T-helper 2 cell treated with Interferon-gamma antibody and Interleukin-4, amounts not matched to agents 5 μg/mL and 100 μg/mL, for 36 hours (primary cell): ENCODE measurements around the gene PCDH1.
A peak's percentile ranks its signal among the peaks of the same experiment; 100 is the strongest.

Source experiments
- DNase-seq: peaks from one replicate; pipeline ENCODE4 v3.0.0; 2021; ENCODE audit warnings: low spot score
- H3K27ac Mint-ChIP-seq: one replicate; pipeline ENCODE4 v1.8.0; 2021; ENCODE audit warnings: mild to moderate bottlenecking, mixed read lengths
- H3K27me3 Mint-ChIP-seq: one replicate; pipeline ENCODE4 v1.8.0; 2021; ENCODE audit warnings: low read depth, mixed read lengths
- H3K36me3 Mint-ChIP-seq: one replicate; pipeline ENCODE4 v1.8.0; 2021; ENCODE audit warnings: low read depth, mixed read lengths
- H3K4me1 Mint-ChIP-seq: one replicate; pipeline ENCODE4 v1.8.0; 2021; ENCODE audit warnings: low read depth, mixed read lengths
- H3K4me3 Mint-ChIP-seq: one replicate; pipeline ENCODE4 v1.8.0; 2022; ENCODE audit warnings: mild to moderate bottlenecking, moderate library complexity, mixed read lengths
- H3K9me3 Mint-ChIP-seq: one replicate; pipeline ENCODE4 v1.8.0; 2021; ENCODE audit warnings: mixed read lengths

The PCDH1 gene

GRCh38 chr5:141862936-141863543 is 15.2 kb downstream of the PCDH1 start:
- DNase-seq: no peak
- Mint-ChIP-seq H3K27me3 (peaks cover 27% of the 10 kb centered on the region), H3K4me1 (no peaks in the 10 kb centered on the region)

GRCh38 chr5:141861194-141861593 is 17.0 kb downstream of the PCDH1 start:
- Mint-ChIP-seq H3K4me1 (no peaks in the 10 kb centered on the region), H3K4me3 (no peak overlapping the region), H3K36me3 (no peaks in the 10 kb centered on the region), H3K27me3 (peaks cover 21% of the 10 kb centered on the region), H3K9me3 (no peaks in the 10 kb centered on the region), H3K27ac (no peak overlapping the region)
- no peak for DNase-seq

More at GRCh38 chr5:141862936-141863543, 15.2 kb downstream of the PCDH1 start:
- H3K4me3 Mint-ChIP-seq: no peak overlapping the region
- no peaks in the 10 kb centered on the region for H3K9me3 Mint-ChIP-seq
- H3K36me3 Mint-ChIP-seq: no peaks in the 10 kb centered on the region
- H3K27ac Mint-ChIP-seq: no peak overlapping the region

DNA sequence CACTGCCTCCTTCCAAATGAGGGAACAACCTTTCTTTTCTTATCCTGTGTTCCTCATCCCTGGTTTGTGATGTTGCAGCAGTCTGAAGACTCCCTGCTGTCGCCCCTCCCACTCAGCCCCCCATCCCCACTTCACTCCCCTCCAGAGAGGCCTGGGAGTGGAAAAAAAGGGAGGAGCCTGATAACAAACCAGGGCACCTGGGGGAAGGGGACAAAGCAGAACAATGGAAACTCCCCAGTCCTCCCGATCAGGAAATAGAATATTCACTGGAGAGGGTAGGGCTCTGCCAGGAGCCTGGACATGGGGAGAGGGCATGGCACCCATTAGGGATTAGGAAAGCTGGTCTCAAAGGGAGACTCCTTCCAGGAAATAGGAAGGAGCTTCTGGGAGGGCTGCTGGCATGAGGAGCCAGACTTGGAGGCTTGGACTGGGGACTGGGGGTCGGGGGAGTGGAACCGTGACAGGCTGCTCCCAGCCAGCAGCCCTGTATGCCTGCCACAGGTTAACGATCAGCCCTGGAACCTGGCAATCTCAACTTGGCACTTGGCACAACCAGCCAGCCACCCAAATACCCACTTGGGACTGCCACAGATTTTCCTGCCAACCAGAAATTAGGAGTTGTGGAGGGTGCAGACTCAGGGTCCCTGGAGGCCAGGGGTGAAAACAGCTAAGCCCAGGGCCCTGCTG is 20.0 kb downstream of the PCDH1 start:
- Mint-ChIP-seq H3K4me3 (no peak overlapping the region), H3K27me3 (peaks cover 21% of the 10 kb centered on the region), H3K9me3 (no peaks in the 10 kb centered on the region), H3K36me3 (no peaks in the 10 kb centered on the region), H3K27ac (no peak overlapping the region), H3K4me1 (no peaks in the 10 kb centered on the region)
- DNase-seq: no peak

GRCh38 chr5:141857226-141857625 is 21.0 kb downstream of the PCDH1 start:
- peaks cover 18% of the 10 kb centered on the region for H3K27me3 Mint-ChIP-seq
- H3K9me3 Mint-ChIP-seq: no peaks in the 10 kb centered on the region
- H3K4me1 Mint-ChIP-seq: no peaks in the 10 kb centered on the region
- no peak overlapping the region for H3K27ac Mint-ChIP-seq
- H3K4me3 Mint-ChIP-seq: no peak overlapping the region
- H3K36me3 Mint-ChIP-seq: no peaks in the 10 kb centered on the region
- DNase-seq: no peak

DNA sequence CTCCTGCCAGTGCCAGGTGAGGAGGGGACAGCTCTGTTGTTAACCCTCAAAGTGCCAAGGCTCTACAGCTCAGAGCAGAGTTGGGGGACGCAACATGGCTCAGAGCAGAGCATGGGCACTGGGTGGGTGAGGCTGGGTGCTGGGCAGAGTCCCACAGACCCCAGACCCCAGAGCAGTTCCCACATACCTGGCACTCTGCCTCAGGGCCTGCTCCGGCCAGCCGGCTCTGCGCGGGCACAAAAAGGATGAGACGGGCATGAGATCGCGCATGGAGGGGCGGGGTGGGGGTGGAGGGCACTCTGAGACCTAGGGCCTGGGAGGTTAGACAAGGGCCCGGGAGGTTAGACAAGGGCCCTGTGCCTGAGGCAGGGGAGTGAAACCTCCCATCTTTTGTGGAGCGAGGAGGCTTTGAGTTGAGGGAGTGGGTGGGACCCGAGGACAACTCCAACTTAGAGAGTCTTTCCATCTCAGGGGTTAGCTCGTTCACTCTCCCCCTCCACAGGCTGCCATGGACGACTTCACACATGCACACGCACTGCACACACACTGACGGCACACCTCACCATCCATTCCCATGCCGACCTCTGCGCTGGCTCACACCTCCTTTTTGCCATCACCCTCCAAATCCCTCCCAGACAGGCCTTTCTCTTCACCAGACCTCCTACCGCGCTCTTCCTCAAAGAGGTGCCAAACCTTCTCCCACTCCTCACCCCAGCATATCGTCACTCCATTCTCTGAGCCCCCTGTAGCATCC is 22.0 kb downstream of the PCDH1 start:
- Mint-ChIP-seq H3K4me1 (no peaks in the 10 kb centered on the region), H3K27me3 (peaks cover 10% of the 10 kb centered on the region), H3K36me3 (no peaks in the 10 kb centered on the region), H3K27ac (no peak overlapping the region), H3K9me3 (no peaks in the 10 kb centered on the region), H3K4me3 (no peak overlapping the region)
- DNase-seq: no peak

DNA sequence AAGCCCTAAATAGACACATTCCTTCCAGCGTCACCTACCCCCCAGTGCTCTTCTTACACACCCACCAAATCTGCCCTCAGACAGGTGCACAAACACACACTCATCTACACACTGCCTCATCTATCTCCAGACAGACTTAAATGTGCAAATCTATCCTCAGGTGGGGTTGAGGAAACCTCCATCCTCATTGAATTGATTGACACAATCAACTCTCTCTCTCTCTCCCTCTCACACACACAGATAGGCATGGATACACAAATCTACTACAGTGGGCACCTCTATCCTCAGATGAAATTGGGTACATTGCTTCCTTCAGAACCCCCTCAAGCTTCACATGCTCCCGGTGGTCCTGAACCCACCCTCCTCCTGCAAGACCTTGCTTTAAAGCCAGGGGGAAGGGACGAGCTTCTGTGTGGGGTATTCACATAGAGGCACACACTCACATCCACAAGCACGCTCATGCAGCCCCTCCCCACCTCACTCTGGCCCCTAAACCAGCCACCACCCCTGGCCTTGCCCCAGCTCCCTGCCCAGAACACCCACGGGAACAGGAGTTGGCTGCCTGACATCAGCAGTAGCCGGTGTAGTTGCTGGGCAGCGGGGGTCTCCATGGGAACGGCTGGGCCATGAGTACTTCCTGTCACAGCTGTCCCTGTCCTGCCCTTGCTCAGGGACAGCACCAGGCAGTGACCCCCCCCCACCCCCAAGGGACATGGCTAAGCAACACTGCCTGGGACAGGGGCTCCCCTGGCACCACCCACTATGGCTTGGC is 22.8 kb downstream of the PCDH1 start:
- Mint-ChIP-seq H3K36me3 (no peaks in the 10 kb centered on the region), H3K4me1 (peaks cover 3% of the 10 kb centered on the region), H3K9me3 (no peaks in the 10 kb centered on the region), H3K27me3 (peaks cover 8% of the 10 kb centered on the region), H3K27ac (no peak overlapping the region), H3K4me3 (no peak overlapping the region)
- no peak for DNase-seq

GRCh38 chr5:141853895-141854626 is 24.1 kb downstream of the PCDH1 start:
- H3K9me3 Mint-ChIP-seq: no peaks in the 10 kb centered on the region
- H3K4me1 Mint-ChIP-seq: peaks cover 3% of the 10 kb centered on the region
- H3K36me3 Mint-ChIP-seq: no peaks in the 10 kb centered on the region
- no peak overlapping the region for H3K27ac Mint-ChIP-seq
- no peaks in the 10 kb centered on the region for H3K27me3 Mint-ChIP-seq
- H3K4me3 Mint-ChIP-seq: no peak overlapping the region
- no peak for DNase-seq

GRCh38 chr5:141852448-141852847 is 25.8 kb downstream of the PCDH1 start:
- Mint-ChIP-seq H3K27ac (no peak overlapping the region), H3K4me3 (no peak overlapping the region), H3K4me1 (peaks cover 10% of the 10 kb centered on the region), H3K36me3 (no peaks in the 10 kb centered on the region), H3K9me3 (no peaks in the 10 kb centered on the region), H3K27me3 (peaks cover 2% of the 10 kb centered on the region)
- DNase-seq: no peak

GRCh38 chr5:141851195-141851874 is 26.9 kb downstream of the PCDH1 start:
- Mint-ChIP-seq H3K27ac (peak overlapping the region; percentile 8), H3K9me3 (no peaks in the 10 kb centered on the region), H3K27me3 (peaks cover 2% of the 10 kb centered on the region), H3K4me3 (peak overlapping the region; percentile 37), H3K36me3 (no peaks in the 10 kb centered on the region), H3K4me1 (peaks cover 10% of the 10 kb centered on the region)
- DNase-seq: no peak

DNA sequence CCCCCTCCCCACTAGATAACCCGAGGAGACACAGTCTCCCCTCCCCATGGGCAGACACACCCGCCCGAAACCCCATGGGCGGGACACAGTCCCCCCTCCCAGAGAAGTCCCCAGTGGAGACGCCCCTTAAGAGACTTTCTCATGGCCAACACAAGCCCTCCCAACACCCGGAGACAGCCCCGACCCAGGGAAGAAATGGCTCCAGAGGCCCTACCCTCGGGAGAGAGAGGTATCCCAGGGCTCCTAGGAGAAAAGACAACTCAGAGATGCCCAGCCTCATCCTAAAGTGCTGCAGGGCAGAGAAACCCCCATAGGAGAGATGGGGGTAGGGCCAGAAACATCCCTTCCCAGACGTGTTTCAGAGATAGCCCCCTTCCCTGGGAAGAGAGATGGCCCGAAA is 27.4 kb downstream of the PCDH1 start:
- peaks cover 2% of the 10 kb centered on the region for H3K27me3 Mint-ChIP-seq
- peak overlapping the region; percentile 72 for H3K4me3 Mint-ChIP-seq
- H3K4me1 Mint-ChIP-seq: peaks cover 13% of the 10 kb centered on the region
- peak overlapping the region; percentile 71 for H3K27ac Mint-ChIP-seq
- no peaks in the 10 kb centered on the region for H3K36me3 Mint-ChIP-seq
- DNase-seq: no peak
- H3K9me3 Mint-ChIP-seq: no peaks in the 10 kb centered on the region

- Mint-ChIP-seq H3K27me3 (peaks cover 2% of the 10 kb centered on the region), H3K9me3 (no peaks in the 10 kb centered on the region), H3K27ac (peak overlapping the region; percentile 89), H3K36me3 (no peaks in the 10 kb centered on the region), H3K4me3 (peak overlapping the region; percentile 83), H3K4me1 (peaks cover 13% of the 10 kb centered on the region)
- no peak for DNase-seq
Observed at GRCh38 chr5:141850244-141850768, 27.9 kb downstream of the PCDH1 start.

DNA sequence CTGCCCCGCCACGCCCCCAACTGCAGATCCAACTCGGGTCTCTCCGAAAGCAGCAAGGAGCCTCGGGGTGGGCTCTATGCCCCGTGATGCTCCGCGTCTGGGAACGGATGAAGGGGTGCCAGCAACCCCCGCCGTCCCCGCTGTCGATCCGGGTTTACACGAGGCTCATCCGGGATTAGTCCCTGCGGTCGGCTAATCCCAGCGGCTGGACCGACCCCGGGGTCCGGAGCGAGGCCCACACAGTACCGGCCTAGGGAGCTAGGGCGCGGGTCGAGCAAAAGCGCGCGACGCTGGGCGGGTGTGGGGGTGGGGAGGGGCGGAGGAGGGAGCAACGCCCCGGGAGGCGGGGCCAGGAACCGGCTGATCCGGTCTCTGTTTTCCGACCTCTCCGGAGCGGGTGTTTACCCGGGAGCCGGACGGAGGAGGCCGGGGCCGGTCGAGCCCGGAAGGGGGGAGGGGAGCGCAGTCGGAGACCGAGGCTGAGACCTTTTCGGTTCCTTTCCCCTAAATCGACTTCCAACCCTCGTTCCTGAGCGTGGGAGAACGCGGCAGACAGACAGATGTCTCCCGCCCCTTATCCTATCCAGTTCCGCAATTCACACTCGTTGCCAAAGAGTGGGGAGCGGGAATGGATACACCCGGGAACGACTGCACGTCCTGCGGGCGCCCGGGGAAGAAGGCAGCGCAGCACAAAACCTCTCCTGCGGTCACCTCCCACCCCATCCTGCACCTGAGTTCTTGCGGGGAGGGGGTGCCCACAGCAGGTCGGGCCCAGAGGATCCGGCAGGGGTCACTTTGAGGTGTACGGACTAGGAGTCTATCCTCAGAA is 28.6 kb downstream of the PCDH1 start:
- peak; percentile 62 for DNase-seq
- Mint-ChIP-seq H3K27me3 (peaks cover 4% of the 10 kb centered on the region), H3K27ac (peak overlapping the region; percentile 89), H3K9me3 (no peaks in the 10 kb centered on the region), H3K4me3 (peak overlapping the region; percentile 83), H3K4me1 (peaks cover 13% of the 10 kb centered on the region), H3K36me3 (no peaks in the 10 kb centered on the region)
